Cardiac muscle cell (in vitro differentiated cells and primary cell): ENCODE data around the gene NEDD4L. TPM values are rescaled to one million over a fixed set of nuclear protein-coding genes. Genes with fewer than 3 reads are reported as not detected.

Experiments
- DNase-seq, 2 donors: peaks; one replicate each; pipeline versions ENCODE4 v3.0.0 to v3.0.0-alpha.2; 2010 to 2017; ENCODE audit warnings: low read depth in 1 of 2, low spot score in 1 of 2
- H3K27ac ChIP-seq: fragments of 200-600 bp; sonication (generic); 2 replicates; pipeline ENCODE4 v1.5.1; 2016
- H3K27me3 ChIP-seq: fragments of 200-600 bp; sonication (generic); 2 replicates; pipeline ENCODE4 v1.6.0; 2016; ENCODE audit warnings: control low read depth
- H3K36me3 ChIP-seq: fragments of 200-600 bp; sonication (generic); 2 replicates; pipeline ENCODE4 v1.5.1; 2016; ENCODE audit warnings: control low read depth
- H3K4me1 ChIP-seq: fragments of 200-600 bp; sonication (generic); 2 replicates; pipeline ENCODE4 v1.8.1; 2017; ENCODE audit warnings: low read depth, mild to moderate bottlenecking, mixed run types
- H3K4me3 ChIP-seq: fragments of 200-600 bp; sonication (generic); 2 replicates; pipeline ENCODE4 v1.5.1; 2016; ENCODE audit warnings: mild to moderate bottlenecking
- H3K9me3 ChIP-seq: fragments of 200-600 bp; sonication (generic); 2 replicates; pipeline ENCODE4 v1.5.1; 2017; ENCODE audit warnings: low read depth, mild to moderate bottlenecking, control low read depth
- polyA plus RNA-seq: library from polyadenylated mRNA; unstranded; fragments of >200 nt; fragmentation: Nextera tagmentation; extraction: Ambion mirVana; gene quantifications from 2 replicates; pipeline ENCODE4 v1.2.1, GENCODE V29; 2016
- total RNA-seq: library from RNA; depleted of rRNA; stranded (reverse); fragments of >200 nt; gene quantifications from 2 replicates; pipeline ENCODE4 v1.2.3, GENCODE V29; 2016
- TF ChIP-seq, protein P1 (sequence below): IDR thresholded peaks from 2 replicates; pipeline ENCODE4 v1.5.1; 2012; ENCODE audit warnings: low read depth, mild to moderate bottlenecking, low read length

NEDD4L gene
- total and polyA plus RNA-seq, 2 experiments from 2014 or later = 30.8 to 40.5 TPM

DNA sequence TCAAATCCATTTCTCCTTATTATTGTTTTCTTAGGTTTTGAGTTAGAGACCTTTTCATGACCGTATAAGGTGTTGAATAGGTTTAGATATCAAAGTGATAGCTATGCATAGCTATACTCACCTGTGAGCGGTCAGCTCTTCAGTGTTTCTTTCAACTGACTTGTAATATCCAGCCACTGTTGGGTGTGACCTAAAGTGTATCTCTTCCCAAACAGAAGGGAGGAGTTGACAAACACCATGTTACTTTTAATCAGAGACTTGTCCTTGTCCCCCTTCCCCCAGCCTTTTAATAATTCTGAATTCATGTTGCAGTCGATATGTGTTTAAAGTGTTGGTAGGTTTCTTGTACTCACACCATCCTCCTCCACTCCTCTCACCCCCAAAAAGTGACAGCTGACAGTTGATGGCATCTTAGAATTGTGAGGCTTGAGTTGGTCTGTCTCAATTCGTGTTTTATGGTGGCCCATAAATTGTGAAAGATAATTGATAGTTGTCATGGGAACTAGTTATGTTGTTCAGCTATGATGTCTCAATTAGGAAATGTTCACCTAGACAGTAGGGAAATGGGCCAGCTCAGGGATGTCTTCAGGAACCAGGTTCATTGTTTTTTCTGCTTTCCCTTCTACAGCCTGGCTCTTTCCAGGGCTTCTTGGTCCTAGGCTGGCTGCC lies 12.0 kb downstream of the NEDD4L start:
- TF ChIP-seq, protein P1, sequence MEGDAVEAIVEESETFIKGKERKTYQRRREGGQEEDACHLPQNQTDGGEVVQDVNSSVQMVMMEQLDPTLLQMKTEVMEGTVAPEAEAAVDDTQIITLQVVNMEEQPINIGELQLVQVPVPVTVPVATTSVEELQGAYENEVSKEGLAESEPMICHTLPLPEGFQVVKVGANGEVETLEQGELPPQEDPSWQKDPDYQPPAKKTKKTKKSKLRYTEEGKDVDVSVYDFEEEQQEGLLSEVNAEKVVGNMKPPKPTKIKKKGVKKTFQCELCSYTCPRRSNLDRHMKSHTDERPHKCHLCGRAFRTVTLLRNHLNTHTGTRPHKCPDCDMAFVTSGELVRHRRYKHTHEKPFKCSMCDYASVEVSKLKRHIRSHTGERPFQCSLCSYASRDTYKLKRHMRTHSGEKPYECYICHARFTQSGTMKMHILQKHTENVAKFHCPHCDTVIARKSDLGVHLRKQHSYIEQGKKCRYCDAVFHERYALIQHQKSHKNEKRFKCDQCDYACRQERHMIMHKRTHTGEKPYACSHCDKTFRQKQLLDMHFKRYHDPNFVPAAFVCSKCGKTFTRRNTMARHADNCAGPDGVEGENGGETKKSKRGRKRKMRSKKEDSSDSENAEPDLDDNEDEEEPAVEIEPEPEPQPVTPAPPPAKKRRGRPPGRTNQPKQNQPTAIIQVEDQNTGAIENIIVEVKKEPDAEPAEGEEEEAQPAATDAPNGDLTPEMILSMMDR = no peak
- Histone ChIP-seq H3K4me3 (no peak overlapping the region), H3K36me3 (no peaks in the 10 kb centered on the region), H3K27ac (no peak overlapping the region), H3K9me3 (no peaks in the 10 kb centered on the region), H3K27me3 (no peaks in the 10 kb centered on the region), H3K4me1 (peaks cover 4% of the 10 kb centered on the region)
- no peak for DNase-seq

DNA sequence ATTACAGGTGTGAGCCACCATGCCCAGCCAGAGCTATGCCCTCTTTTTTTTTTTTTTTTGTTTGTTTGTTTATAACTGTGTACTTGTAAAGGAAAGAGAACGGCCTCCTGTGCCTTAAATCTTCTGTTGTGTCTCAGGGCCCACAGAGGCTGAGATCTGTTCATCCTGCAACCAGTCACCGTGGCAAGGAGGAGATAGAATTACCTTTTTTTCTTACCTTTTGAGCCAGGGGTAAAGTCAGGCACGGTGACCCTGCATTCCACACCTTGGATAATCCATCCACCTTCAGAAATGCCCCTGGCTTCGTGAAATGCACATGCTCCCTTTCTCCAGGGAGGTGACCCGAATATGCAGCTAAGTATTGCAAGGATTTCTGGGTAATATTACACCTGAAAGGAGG lies 12.8 kb downstream of the NEDD4L start:
- DNase-seq = no peak
- no peaks in the 10 kb centered on the region for H3K9me3 ChIP-seq
- TF ChIP-seq, protein P1 = no peak
- H3K27ac ChIP-seq = no peak overlapping the region
- H3K4me3 ChIP-seq = no peak overlapping the region
- no peaks in the 10 kb centered on the region for H3K27me3 ChIP-seq
- no peaks in the 10 kb centered on the region for H3K36me3 ChIP-seq
- H3K4me1 ChIP-seq = peaks cover 11% of the 10 kb centered on the region

DNA sequence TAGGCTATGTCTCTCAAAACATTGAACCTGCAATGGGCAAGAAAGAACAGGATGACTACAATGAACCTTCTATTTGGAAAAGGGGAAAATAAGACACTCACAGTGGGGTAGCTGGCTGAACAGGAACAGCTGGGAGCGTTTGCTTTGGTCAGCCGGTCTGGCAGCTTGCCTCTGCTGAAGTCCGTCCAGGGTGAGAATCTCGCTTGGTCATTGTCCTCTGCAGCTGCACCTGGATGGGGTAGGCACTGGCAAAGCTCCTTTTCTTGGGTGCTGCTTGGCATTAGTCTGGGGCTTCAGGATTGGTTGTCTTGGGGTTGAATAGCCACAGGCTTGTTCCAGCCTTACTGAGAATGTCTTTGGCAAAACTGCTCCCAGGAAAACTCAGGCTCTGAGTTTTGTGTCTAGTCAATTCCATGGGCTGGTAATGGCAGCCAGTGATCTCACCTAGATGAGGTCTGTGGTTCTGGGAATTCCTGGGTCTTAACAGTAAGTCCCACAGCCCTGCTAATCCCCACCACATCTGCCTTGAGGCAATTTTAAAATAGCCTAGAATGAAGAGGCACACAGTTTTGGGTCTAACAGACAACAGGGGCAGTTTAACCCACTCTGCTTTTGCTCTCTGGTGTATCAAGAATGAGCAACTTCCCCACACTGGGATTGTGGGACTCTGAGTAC lies 13.4 kb downstream of the NEDD4L start:
- no peaks in the 10 kb centered on the region for H3K9me3 ChIP-seq
- H3K36me3 ChIP-seq = no peaks in the 10 kb centered on the region
- H3K27ac ChIP-seq = no peak overlapping the region
- TF ChIP-seq, protein P1 = no peak
- peaks cover 10% of the 10 kb centered on the region for H3K4me1 ChIP-seq
- no peak overlapping the region for H3K4me3 ChIP-seq
- H3K27me3 ChIP-seq = no peaks in the 10 kb centered on the region
- DNase-seq = no peak

DNA sequence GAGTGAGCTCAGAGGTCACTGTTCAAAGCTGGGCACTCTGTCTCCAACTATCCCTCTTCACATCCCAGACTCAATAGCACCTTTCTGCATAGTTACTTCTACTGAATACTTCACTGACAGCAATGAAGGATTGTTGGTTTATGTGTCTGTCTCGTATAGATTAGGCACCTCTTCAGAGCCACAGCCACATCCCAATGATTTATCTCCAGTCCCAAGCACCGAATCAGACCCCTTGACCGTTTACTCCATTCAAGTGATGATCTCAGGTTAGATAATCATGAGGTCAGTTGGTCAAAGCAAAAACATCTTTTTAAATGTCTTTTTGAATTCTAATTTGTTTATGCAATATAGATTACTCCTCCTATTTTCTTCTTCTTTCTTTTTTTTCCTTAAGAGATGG lies 14.7 kb downstream of the NEDD4L start:
- TF ChIP-seq, protein P1 = no peak
- Histone ChIP-seq H3K27ac (no peak overlapping the region), H3K4me1 (peaks cover 10% of the 10 kb centered on the region), H3K36me3 (no peaks in the 10 kb centered on the region), H3K4me3 (no peak overlapping the region), H3K27me3 (no peaks in the 10 kb centered on the region), H3K9me3 (no peaks in the 10 kb centered on the region)
- no peak for DNase-seq

DNA sequence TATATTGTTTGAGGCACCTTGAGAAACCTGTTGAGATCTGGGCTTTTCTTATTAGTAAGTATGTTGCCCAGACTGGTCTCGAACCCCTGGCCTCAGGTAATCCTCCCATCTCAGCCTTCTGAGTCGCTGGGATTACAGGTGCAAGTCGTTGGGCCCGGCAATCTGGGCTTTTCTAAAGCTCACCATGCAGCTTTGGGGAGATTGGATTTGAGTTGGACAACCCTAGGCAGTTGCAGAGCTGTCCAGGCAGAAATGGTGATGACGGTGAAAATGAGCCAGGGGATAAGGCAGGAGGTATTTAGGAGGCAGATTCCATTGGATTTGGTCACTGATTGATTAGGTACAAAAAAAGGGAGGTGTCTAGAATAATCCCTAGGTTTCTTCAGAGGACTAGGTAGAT lies 16.2 kb downstream of the NEDD4L start:
- TF ChIP-seq, protein P1 = no peak
- Histone ChIP-seq H3K27me3 (no peaks in the 10 kb centered on the region), H3K4me1 (peaks cover 10% of the 10 kb centered on the region)

More for the DNA sequence above, 16.2 kb downstream of the NEDD4L start:
- no peak for DNase-seq
- no peaks in the 10 kb centered on the region for H3K36me3 ChIP-seq
- H3K4me3 ChIP-seq = no peak overlapping the region
- no peaks in the 10 kb centered on the region for H3K9me3 ChIP-seq
- H3K27ac ChIP-seq = no peak overlapping the region
